GM15510 (cell line): Measurements from ENCODE around the gene NUP50.

Source experiments
- POLR2A ChIP-seq: IDR thresholded peaks from 3 replicates; pipeline ENCODE4 v1.6.1; 2011; ENCODE audit warnings: borderline replicate concordance; ENCODE audit not compliant: insufficient read length; ENCODE audit errors: extremely low read depth

NUP50 gene

GRCh38 chr22:45208993-45209838 is 45.5 kb downstream of the NUP50 start:
- TF ChIP-seq POLR2A, result no peak

GRCh38 chr22:45210174-45210573 is 46.4 kb downstream of the NUP50 start:
- TF ChIP-seq POLR2A, result no peak

- no peak for TF ChIP-seq POLR2A
Observed at GRCh38 chr22:45210577-45210976, 46.9 kb downstream of the NUP50 start.

- TF ChIP-seq POLR2A, result no peak
Observed at GRCh38 chr22:45210991-45211390, 47.3 kb downstream of the NUP50 start.

GRCh38 chr22:45211435-45211834 is 47.7 kb downstream of the NUP50 start:
- TF ChIP-seq POLR2A, result no peak

GRCh38 chr22:45211848-45212247 is 48.1 kb downstream of the NUP50 start:
- TF ChIP-seq POLR2A, result no peak

- TF ChIP-seq POLR2A, result no peak
Observed at GRCh38 chr22:45212306-45212709, 48.6 kb downstream of the NUP50 start.

GRCh38 chr22:45212992-45213751 is 49.4 kb downstream of the NUP50 start:
- TF ChIP-seq POLR2A, result no peak

- no peak for TF ChIP-seq POLR2A
Observed at GRCh38 chr22:45216133-45217003, 52.6 kb downstream of the NUP50 start.

GRCh38 chr22:45217345-45217744 is 53.6 kb downstream of the NUP50 start:
- TF ChIP-seq POLR2A, result no peak

- no peak for TF ChIP-seq POLR2A
Observed at GRCh38 chr22:45217806-45218205, 54.1 kb downstream of the NUP50 start.

- no peak for TF ChIP-seq POLR2A
Observed at GRCh38 chr22:45218976-45219375, 55.3 kb downstream of the NUP50 start.

GRCh38 chr22:45221201-45221600 is 57.5 kb downstream of the NUP50 start:
- no peak for TF ChIP-seq POLR2A

GRCh38 chr22:45223304-45224117 is 59.8 kb downstream of the NUP50 start:
- no peak for TF ChIP-seq POLR2A
